Cardiac fibroblast (primary cell): ENCODE results near the gene ZNF880.
A peak's percentile ranks its signal among the peaks of the same experiment; 100 is the strongest.

ENCODE experiments used
- DNase-seq, 2 donors: peaks; one replicate each; pipeline versions ENCODE4 v3.0.0 to v3.0.0-alpha.2; 2010; ENCODE audit warnings: low read depth in 2 of 2
- H3K4me3 ChIP-seq, 2 donors: replicated peaks in 1 of 2; 1 replicate in 1 of 2; 2 replicates in 1 of 2; pipeline ENCODE4 v1.5.1; 2011; ENCODE audit warnings: low read depth in 2 of 2, low read length in 2 of 2, mild to moderate bottlenecking in 2 of 2, moderate library complexity in 1 of 2
- TF ChIP-seq, protein P1 (sequence below): IDR thresholded peaks from one replicate; pipeline ENCODE4 v1.5.1; 2011; ENCODE audit warnings: low read depth, mild to moderate bottlenecking, low read length, inconsistent platforms

ZNF880 gene

DNA sequence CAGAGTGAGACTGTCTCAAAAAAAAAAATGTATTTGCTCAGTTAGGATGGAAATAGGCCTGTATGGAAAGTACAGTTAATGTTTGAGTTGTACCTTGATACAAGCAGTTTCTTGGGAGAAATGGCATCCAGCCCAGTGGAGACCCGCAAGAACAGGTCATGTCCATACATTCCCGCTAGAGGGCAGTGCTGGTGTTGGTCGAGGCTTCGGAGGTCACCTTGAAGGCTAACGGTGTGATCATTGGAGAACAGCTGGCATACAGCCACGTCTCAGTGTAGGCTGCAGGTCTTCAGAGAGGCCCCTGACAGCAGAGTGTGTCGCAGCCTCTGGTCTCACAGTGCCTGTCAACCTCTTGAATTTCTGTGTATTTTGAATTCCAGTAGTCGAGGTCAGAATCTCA lies 26.2 kb upstream of the ZNF880 start:
- TF ChIP-seq, protein P1, sequence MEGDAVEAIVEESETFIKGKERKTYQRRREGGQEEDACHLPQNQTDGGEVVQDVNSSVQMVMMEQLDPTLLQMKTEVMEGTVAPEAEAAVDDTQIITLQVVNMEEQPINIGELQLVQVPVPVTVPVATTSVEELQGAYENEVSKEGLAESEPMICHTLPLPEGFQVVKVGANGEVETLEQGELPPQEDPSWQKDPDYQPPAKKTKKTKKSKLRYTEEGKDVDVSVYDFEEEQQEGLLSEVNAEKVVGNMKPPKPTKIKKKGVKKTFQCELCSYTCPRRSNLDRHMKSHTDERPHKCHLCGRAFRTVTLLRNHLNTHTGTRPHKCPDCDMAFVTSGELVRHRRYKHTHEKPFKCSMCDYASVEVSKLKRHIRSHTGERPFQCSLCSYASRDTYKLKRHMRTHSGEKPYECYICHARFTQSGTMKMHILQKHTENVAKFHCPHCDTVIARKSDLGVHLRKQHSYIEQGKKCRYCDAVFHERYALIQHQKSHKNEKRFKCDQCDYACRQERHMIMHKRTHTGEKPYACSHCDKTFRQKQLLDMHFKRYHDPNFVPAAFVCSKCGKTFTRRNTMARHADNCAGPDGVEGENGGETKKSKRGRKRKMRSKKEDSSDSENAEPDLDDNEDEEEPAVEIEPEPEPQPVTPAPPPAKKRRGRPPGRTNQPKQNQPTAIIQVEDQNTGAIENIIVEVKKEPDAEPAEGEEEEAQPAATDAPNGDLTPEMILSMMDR, result peak; percentile 37
- H3K4me3 ChIP-seq, result no peak overlapping the region
- DNase-seq, result peak; percentile 11 to 51

DNA sequence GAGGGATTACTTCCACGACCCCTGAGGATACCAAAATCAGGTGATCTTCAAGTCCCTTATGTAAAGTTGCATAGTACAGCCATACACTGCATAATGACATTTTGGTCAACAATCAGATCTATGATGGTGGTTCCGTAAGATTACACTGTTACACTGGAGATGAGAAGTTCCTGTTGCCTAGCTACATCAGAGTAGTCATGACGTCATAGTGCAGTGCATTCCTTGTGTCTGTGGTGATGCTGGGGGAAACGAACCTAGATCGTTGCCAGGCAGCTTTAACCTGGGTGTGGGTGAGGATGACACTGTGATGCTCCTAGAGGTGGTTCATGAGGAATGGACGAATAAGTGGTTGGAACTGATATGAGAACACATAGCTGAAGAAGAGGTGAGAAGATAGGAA lies 24.6 kb upstream of the ZNF880 start:
- TF ChIP-seq, protein P1, result no peak
- DNase-seq, result peak in 1 of 2 donors; percentile 7
- H3K4me3 ChIP-seq, result no peak overlapping the region

DNA sequence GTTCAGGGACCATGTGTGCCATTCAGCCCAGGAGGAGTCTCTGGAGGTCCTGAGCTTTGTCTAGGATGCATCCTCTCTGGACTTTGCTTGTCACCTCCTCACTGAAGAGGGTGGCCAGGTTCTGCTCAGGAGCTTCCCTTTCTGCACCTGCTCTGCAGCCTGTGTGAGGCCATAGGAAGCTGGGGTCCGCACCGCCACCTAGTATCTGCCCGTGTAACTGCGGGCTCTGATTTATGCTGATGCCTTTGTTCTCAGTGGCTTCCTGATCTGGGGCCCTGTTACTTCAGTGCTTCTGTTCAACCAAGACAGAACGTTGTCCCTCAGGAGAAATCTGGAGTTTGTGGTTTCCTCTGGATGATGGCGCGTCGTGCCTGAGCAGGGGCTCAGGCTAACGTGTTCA lies 18.2 kb upstream of the ZNF880 start:
- no peak for DNase-seq
- TF ChIP-seq, protein P1, result no peak
- no peak overlapping the region for H3K4me3 ChIP-seq

DNA sequence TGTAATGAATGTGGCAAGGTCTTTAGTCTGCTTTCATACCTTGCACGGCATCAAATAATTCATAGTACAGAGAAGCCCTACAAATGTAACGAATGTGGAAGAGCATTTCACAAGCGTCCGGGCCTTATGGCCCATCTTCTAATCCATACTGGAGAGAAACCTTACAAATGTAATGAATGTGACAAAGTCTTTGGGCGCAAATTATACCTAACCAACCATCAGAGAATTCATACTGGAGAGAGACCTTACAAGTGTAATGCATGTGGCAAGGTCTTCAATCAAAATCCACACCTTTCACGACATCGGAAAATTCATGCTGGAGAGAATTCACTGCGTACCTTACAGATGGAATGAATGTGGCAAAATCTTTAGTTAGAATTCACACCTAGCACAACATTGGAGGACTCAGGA lies 3.3 kb upstream of the ZNF880 start:
- DNase-seq, result no peak
- H3K4me3 ChIP-seq, result no peak overlapping the region
- TF ChIP-seq, protein P1, result no peak

DNA sequence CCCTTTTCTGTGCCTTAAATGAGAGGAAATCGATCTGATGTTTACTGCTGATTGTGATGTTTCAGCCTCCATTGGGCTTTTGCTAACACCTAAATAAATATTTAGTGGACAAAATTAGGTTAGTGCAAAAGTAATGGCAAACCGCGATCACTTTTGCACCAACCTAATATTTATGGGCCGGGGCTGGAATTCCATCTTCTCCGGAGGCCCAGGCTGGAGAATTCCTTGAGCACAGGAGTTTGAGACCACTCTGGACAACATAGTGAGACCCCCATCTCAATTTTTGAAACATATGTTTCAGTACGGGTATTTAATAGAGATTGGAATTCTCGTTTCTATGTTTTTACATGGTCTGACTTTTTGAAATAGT lies 603 bp downstream of the ZNF880 start:
- TF ChIP-seq, protein P1, result no peak
- DNase-seq, result no peak
- H3K4me3 ChIP-seq, result peak overlapping the region; percentile 75 to 82

DNA sequence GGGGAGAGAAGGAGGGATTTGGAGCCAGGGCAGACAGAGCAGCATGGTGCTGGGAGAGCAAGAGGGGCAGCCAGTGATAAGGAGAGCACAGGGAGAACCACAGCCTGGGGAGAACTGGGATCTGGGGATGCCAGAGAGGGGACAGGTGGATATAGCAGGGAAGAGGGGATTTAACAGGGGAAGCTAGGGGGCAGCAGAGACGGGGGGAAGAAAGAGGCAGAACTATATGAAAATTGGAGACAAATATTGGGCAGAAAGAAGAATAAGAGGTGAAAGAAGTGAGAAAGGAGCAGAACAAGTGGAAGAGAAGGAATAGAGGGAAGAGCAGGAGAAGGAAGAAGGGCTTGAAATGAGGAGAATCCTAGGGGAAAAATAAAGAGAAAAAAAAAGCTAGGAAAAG lies 21.4 kb downstream of the ZNF880 start:
- H3K4me3 ChIP-seq, result no peak overlapping the region
- TF ChIP-seq, protein P1, result no peak

DNA sequence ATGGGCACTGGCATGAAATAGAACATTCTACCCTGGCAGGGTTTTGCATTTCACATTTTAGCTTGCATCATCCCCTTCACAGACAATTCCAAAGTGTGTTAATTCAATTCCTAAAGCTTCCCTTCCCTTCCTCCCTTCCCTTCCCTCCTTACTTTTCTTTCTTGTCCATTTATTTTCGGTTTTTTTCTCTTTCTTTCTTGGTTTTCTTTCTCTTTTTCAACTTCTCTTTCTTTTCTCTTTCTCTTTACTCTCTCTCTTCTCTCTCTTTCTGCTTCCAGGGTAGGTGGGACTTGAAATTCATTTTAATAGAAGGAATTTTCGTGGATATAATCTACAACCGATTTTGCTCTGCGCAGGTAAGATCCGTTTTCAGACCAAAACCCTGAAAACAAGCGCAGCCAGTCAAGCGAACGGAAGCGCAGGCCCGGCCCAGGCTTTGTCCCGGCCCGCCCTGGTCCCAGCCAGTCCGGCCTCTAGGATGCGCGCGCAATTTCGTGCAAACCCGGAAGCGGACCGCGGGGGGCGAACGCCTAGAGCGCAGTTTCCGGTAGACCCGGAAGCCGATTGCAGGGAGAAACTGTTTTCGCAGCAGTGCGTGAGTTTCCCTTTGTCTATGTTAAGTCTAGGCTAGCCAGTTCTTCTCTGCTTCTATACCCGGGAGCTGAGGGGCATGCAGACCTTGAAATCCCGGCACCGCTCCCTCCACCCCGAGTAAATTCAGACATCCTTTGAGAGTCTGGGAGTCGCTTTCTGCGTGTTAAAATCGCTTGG lies 27.8 kb downstream of the ZNF880 start, which contains the start of gene ZNF528:
TSS of gene ZNF528 (plus strand) at position 540 of the 771 bp plus-strand sequence. CDS start 4,165 bp downstream, outside the sequence.
- TF ChIP-seq, protein P1, result no peak
- H3K4me3 ChIP-seq, result peak within 1 kb of the TSS; percentile 69 to 87
- DNase-seq, result peak; percentile 96 to 97

More for the DNA sequence above, 21.4 kb downstream of the ZNF880 start:
- DNase-seq, result no peak
